ENCODE results near the gene RABL3. TPM values are rescaled to one million over a fixed set of nuclear protein-coding genes. Genes with fewer than 3 reads are reported as not detected.
A peak's percentile ranks its signal among the peaks of the same experiment; 100 is the strongest.

The RABL3 gene
- total and polyA plus RNA-seq, 2 of the 13 experiments (the other 11 are each of a cell fraction or from before 2014, with no cell fraction given): 4.8 to 31.9 TPM

- peak; percentile 26; the same call in 1 of the 2 replicates for TF ChIP-seq MYC (CRISPR knock-in tag; IDR thresholded peaks at IDR 0.05; ENCODE audit: borderline replicate concordance)
- 0 out of 2 replicates have a peak, but pooled peaks have one; percentile 18 for TF ChIP-seq MYNN (CRISPR knock-in tag; IDR thresholded peaks at IDR 0.05; ENCODE audit: low read depth)
- no peak; the same call in 1 of the 2 replicates for TF ChIP-seq TARDBP (CRISPR knock-in tag; IDR thresholded peaks at IDR 0.05)
- peak; percentile 26; the same call in 1 of the 2 replicates for TF ChIP-seq ZNF232 (CRISPR knock-in tag; IDR thresholded peaks at IDR 0.05; ENCODE audit: borderline replicate concordance)
- TF ChIP-seq FOXP4 (CRISPR knock-in tag; IDR thresholded peaks at IDR 0.05): 0 out of 2 replicates have a peak, but pooled peaks have one; percentile 5
- TF ChIP-seq CAMTA2 (CRISPR knock-in tag; IDR thresholded peaks at IDR 0.05; ENCODE audit: borderline replicate concordance): 0 out of 2 replicates have a peak, but pooled peaks have one; percentile 55
- TF ChIP-seq ZNF878 (CRISPR knock-in tag; IDR thresholded peaks at IDR 0.05): peak; percentile 72; the same call in 1 of the 2 replicates
- no peak for TF ChIP-seq STAG1 (CRISPR knock-in tag; IDR thresholded peaks at IDR 0.05)
- peak; percentile 48; the same call in 1 of the 3 replicates for TF ChIP-seq MXI1 (IDR thresholded peaks at IDR 0.05; ENCODE audit: borderline replicate concordance, low read depth, low read length)
- TF ChIP-seq, protein P1, sequence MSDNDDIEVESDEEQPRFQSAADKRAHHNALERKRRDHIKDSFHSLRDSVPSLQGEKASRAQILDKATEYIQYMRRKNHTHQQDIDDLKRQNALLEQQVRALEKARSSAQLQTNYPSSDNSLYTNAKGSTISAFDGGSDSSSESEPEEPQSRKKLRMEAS (IDR thresholded peaks at IDR 0.05): peak; percentile 61
- peak; percentile 79 for TF ChIP-seq ZBTB7A (CRISPR knock-in tag; IDR thresholded peaks at IDR 0.05)
- TF ChIP-seq TBX3 (IDR thresholded peaks at IDR 0.05; ENCODE audit: borderline replicate concordance): peak; percentile 28; the same call in 1 of the 2 replicates
- no peak; the same call in 1 of the 2 replicates for TF ChIP-seq ZNF335 (CRISPR knock-in tag; IDR thresholded peaks at IDR 0.05)
- TF ChIP-seq ZBTB38 (CRISPR knock-in tag; IDR thresholded peaks at IDR 0.05): no peak
- TF ChIP-seq ZNF773 (CRISPR knock-in tag; IDR thresholded peaks at IDR 0.05; ENCODE audit: borderline replicate concordance): no peak
- peak; percentile 77 to 92 for TF ChIP-seq POLR2A (IDR thresholded peaks at IDR 0.05; ENCODE audit: insufficient read depth in 1 of 2, low read depth in 2 of 2, low read length in 2 of 2)
- no peak for TF ChIP-seq MTA1 (CRISPR knock-in tag; IDR thresholded peaks at IDR 0.05; ENCODE audit: borderline replicate concordance)
- 0 out of 2 replicates have a peak, but pooled peaks have one; percentile 27 for TF ChIP-seq ZBED4 (CRISPR knock-in tag; IDR thresholded peaks at IDR 0.05; ENCODE audit: borderline replicate concordance)
- TF ChIP-seq, protein P2, sequence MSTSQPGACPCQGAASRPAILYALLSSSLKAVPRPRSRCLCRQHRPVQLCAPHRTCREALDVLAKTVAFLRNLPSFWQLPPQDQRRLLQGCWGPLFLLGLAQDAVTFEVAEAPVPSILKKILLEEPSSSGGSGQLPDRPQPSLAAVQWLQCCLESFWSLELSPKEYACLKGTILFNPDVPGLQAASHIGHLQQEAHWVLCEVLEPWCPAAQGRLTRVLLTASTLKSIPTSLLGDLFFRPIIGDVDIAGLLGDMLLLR (CRISPR knock-in tag; IDR thresholded peaks at IDR 0.05): peak; percentile 52; the same call in 1 of the 2 replicates
- TF ChIP-seq ZBTB33 (CRISPR knock-in tag; IDR thresholded peaks at IDR 0.05): no peak
- peak; percentile 74; the same call in 1 of the 2 replicates for TF ChIP-seq ZNF350 (CRISPR knock-in tag; IDR thresholded peaks at IDR 0.05; ENCODE audit: borderline replicate concordance, low read depth)
Measured at GRCh38 chr3:120742198-120742848, at the start of gene RABL3, which contains the start of gene GTF2E1 (continued).

Data from HepG2 (cell line).